HEK293 (cell line): ENCODE measurements around the gene ZDHHC13.

ENCODE experiments used
- CTCF ChIA-PET: fragments of 350-600 bp; formaldehyde crosslinking; extraction: SDS; loops from one replicate; lab custom pipeline; 2021; ENCODE audit warnings: antibody characterized with exemption; lab: Yijun Ruan, JAX
- POLR2A ChIA-PET: fragments of 300-600 bp; formaldehyde crosslinking; extraction: SDS; loops from one replicate; lab custom pipeline; 2020; ENCODE audit warnings: antibody characterized with exemption, inconsistent platforms; lab: Yijun Ruan, JAX
- H3K27ac ChIP-seq: fragments of 200-500 bp; sonication (Bioruptor generic); 2 replicates; pipeline ENCODE4 v1.5.1; 2014; ENCODE audit warnings: low read depth, low read length, control low read depth, inconsistent platforms; ENCODE audit errors: extremely low read depth
- H3K36me3 ChIP-seq, 2 experiments: fragments of 200-500 bp in 1 of 2; sonication (Bioruptor generic) in 1 of 2; 1 replicate in 1 of 2; 2 replicates in 1 of 2; pipeline ENCODE4 v1.5.1; 2014 to 2017; ENCODE audit warnings: inconsistent platforms in 2 of 2, low read length in 2 of 2; ENCODE audit not compliant: control insufficient read depth in 2 of 2, insufficient read depth in 1 of 2
- H3K4me1 ChIP-seq: fragments of 200-500 bp; sonication (Bioruptor generic); 2 replicates; pipeline ENCODE4 v1.5.1; 2014; ENCODE audit warnings: mild to moderate bottlenecking, low read length, inconsistent platforms; ENCODE audit not compliant: control insufficient read depth, insufficient read depth
- H3K4me3 ChIP-seq: 2 replicates; pipeline ENCODE4 v1.5.1; 2011; ENCODE audit warnings: low read depth, mild to moderate bottlenecking, control low read depth, low read length, moderate library complexity
- H3K9me3 ChIP-seq: fragments of 200-500 bp; sonication (Bioruptor generic); 2 replicates; pipeline ENCODE4 v1.5.1; 2014; ENCODE audit warnings: low read depth, low read length, inconsistent platforms; ENCODE audit not compliant: control insufficient read depth, insufficient read depth
- OSR2 ChIP-seq: fragments of 450-650 bp; formaldehyde crosslinking; IDR thresholded peaks from 2 replicates; pipeline ENCODE4 v1.5.1; 2016; ENCODE audit warnings: missing biosample characterization, missing genetic modification characterization
- RBAK ChIP-seq: fragments of 450-650 bp; formaldehyde crosslinking; IDR thresholded peaks from 2 replicates; pipeline ENCODE4 v1.5.1; 2016; ENCODE audit warnings: missing biosample characterization, missing genetic modification characterization
- WT1 ChIP-seq: fragments of 450-650 bp; formaldehyde crosslinking; IDR thresholded peaks from 2 replicates; pipeline ENCODE4 v1.5.1; 2016; ENCODE audit warnings: missing biosample characterization, missing genetic modification characterization
- ZBTB17 ChIP-seq: fragments of 450-650 bp; formaldehyde crosslinking; IDR thresholded peaks from 2 replicates; pipeline ENCODE4 v1.5.1; 2016; ENCODE audit warnings: missing biosample characterization, missing genetic modification characterization
- ZEB2 ChIP-seq: fragments of 450-650 bp; formaldehyde crosslinking; IDR thresholded peaks from 2 replicates; pipeline ENCODE4 v1.5.1; 2016; ENCODE audit warnings: missing biosample characterization, missing genetic modification characterization
- ZFP3 ChIP-seq: fragments of 450-650 bp; formaldehyde crosslinking; IDR thresholded peaks from 2 replicates; pipeline ENCODE4 v1.5.1; 2016; ENCODE audit warnings: low read depth, missing biosample characterization, missing genetic modification characterization
- ZNF121 ChIP-seq: fragments of 450-650 bp; formaldehyde crosslinking; IDR thresholded peaks from 2 replicates; pipeline ENCODE4 v1.5.1; 2016; ENCODE audit warnings: missing biosample characterization, missing genetic modification characterization
- ZNF292 ChIP-seq: fragments of 450-650 bp; formaldehyde crosslinking; IDR thresholded peaks from 2 replicates; pipeline ENCODE4 v1.5.1; 2016; ENCODE audit warnings: low read depth, missing biosample characterization, missing genetic modification characterization, borderline replicate concordance
- ZNF311 ChIP-seq: fragments of 450-650 bp; formaldehyde crosslinking; IDR thresholded peaks from 2 replicates; pipeline ENCODE4 v1.5.1; 2017; ENCODE audit warnings: missing biosample characterization, missing genetic modification characterization, borderline replicate concordance
- ZNF394 ChIP-seq: fragments of 450-650 bp; formaldehyde crosslinking; IDR thresholded peaks from 2 replicates; pipeline ENCODE4 v1.5.1; 2016; ENCODE audit warnings: missing biosample characterization, missing genetic modification characterization, mild to moderate bottlenecking, moderate library complexity, borderline replicate concordance
- ZNF560 ChIP-seq: fragments of 450-650 bp; formaldehyde crosslinking; IDR thresholded peaks from 2 replicates; pipeline ENCODE4 v1.5.1; 2017; ENCODE audit warnings: missing biosample characterization, missing genetic modification characterization, borderline replicate concordance
- ZNF585B ChIP-seq: fragments of 450-650 bp; formaldehyde crosslinking; IDR thresholded peaks from 2 replicates; pipeline ENCODE4 v1.5.1; 2016; ENCODE audit warnings: missing biosample characterization, missing genetic modification characterization
- ZNF600 ChIP-seq: fragments of 450-650 bp; formaldehyde crosslinking; IDR thresholded peaks from 2 replicates; pipeline ENCODE4 v1.5.1; 2016; ENCODE audit warnings: missing biosample characterization, missing genetic modification characterization
- ZNF792 ChIP-seq: fragments of 450-650 bp; formaldehyde crosslinking; IDR thresholded peaks from 2 replicates; pipeline ENCODE4 v1.5.1; 2016; ENCODE audit warnings: missing biosample characterization, missing genetic modification characterization
- TF ChIP-seq, protein P1 (sequence below): fragments of 450-650 bp; formaldehyde crosslinking; IDR thresholded peaks from 2 replicates; pipeline ENCODE4 v1.5.1; 2016; ENCODE audit warnings: missing biosample characterization, missing genetic modification characterization
- TF ChIP-seq, protein P2 (sequence below): fragments of 450-650 bp; formaldehyde crosslinking; IDR thresholded peaks from 2 replicates; pipeline ENCODE4 v1.5.1; 2016; ENCODE audit warnings: missing biosample characterization, missing genetic modification characterization

ZDHHC13 gene

DNA sequence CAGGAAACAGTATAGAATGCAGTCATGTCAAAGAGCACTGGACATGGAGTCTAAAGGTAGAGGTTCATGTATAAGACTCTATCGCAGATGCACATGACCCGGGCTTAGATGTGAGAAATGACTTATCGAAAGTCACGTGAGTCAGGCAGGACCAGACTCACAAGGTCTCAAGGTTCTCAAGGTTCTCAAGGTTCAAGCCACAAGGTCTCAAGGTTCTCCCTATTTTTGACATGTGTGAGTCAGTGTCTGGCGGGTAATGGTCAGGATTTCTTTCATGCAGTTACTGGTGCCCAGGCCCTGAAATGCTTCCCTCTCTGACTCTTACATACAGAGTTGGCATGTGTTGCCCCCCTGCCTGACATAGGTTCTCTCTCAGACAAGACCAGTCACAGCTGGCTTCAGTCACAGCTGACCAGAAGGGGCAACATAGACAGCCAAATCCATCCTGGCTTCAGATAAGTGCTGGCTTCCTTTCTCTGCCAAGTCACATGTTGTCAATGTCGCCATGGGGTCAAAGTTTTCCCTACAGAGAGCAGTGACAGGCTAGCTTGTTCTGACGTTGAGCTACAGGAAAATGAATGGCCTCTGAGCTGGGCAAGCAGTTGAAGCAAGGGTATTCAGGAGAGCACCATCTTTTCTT lies 74.7 kb downstream of the ZDHHC13 start:
- ChIA-PET CTCF (no interaction called here), POLR2A (no interaction called here)
- H3K27ac ChIP-seq: no peak overlapping the region
- H3K4me3 ChIP-seq: no peak overlapping the region
- H3K4me1 ChIP-seq: no peaks in the 10 kb centered on the region
- H3K36me3 ChIP-seq: no peaks in the 10 kb centered on the region
- TF ChIP-seq ZNF792 (tag by site-specific recombination) (no peak), ZNF560 (tag by site-specific recombination) (no peak), ZNF585B (tag by site-specific recombination) (no peak), WT1 (tag by site-specific recombination) (no peak), ZNF121 (tag by site-specific recombination) (no peak), RBAK (no peak), ZBTB17 (tag by site-specific recombination) (no peak)
- TF ChIP-seq, protein P1, sequence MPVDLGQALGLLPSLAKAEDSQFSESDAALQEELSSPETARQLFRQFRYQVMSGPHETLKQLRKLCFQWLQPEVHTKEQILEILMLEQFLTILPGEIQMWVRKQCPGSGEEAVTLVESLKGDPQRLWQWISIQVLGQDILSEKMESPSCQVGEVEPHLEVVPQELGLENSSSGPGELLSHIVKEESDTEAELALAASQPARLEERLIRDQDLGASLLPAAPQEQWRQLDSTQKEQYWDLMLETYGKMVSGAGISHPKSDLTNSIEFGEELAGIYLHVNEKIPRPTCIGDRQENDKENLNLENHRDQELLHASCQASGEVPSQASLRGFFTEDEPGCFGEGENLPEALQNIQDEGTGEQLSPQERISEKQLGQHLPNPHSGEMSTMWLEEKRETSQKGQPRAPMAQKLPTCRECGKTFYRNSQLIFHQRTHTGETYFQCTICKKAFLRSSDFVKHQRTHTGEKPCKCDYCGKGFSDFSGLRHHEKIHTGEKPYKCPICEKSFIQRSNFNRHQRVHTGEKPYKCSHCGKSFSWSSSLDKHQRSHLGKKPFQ: no peak
- TF ChIP-seq, all 188 proteins: peak for 0
- no peaks in the 10 kb centered on the region for H3K9me3 ChIP-seq

DNA sequence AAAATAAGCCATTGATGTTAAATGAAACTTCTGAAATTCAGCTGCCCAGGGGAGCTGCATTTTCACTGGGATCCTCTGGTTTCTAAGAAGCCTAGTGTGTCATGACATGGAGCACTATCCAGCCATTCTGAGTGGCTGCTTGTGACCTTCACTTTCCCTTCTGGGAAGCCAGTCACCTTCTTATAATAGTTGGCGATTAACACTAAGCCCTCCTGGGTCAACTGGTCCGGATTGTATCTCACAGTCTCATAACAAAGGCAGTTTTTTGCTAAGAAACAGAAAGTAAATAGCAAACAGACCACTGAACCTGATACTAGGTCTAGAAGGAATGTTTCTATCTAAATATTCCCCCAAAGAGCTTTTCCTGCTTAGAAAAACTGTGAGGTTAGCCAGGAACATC lies 76.9 kb downstream of the ZDHHC13 start:
- POLR2A ChIA-PET: no interaction called here
- Histone ChIP-seq H3K4me3 (no peak overlapping the region), H3K4me1 (no peaks in the 10 kb centered on the region), H3K36me3 (no peaks in the 10 kb centered on the region), H3K9me3 (no peaks in the 10 kb centered on the region), H3K27ac (no peak overlapping the region)
- TF ChIP-seq OSR2 (tag by site-specific recombination) (no peak), ZNF311 (tag by site-specific recombination) (no peak), ZEB2 (tag by site-specific recombination) (no peak), ZNF292 (tag by site-specific recombination) (no peak), ZNF600 (tag by site-specific recombination) (no peak)
- CTCF ChIA-PET: no interaction called here

- POLR2A ChIA-PET: no interaction called here
- CTCF ChIA-PET: no interaction called here
Measured at GRCh38 chr11:19194620-19195308, 77.8 kb downstream of the ZDHHC13 start.

DNA sequence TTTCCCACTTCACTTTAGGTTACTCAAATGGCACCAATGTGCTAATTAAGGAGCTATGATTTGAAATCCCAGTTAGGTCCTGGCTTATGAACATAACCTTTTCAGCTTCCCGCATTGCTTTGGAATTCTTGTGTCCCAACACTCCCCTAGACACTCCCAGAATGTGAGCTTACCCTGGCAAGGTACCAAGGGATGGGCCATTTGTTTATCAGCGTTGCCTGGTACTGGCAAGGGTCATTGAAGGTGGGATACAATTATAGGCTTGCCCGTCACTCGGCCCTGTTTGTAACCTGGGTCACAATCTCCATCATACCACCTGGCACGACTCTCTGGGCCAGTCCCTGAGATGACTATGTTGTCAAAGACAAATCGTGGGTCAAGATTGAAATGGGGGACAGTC lies 79.5 kb downstream of the ZDHHC13 start:
- Histone ChIP-seq H3K9me3 (no peaks in the 10 kb centered on the region), H3K36me3 (no peaks in the 10 kb centered on the region), H3K27ac (no peak overlapping the region), H3K4me1 (no peaks in the 10 kb centered on the region), H3K4me3 (no peak overlapping the region)
- ChIA-PET CTCF (interaction anchor here (0.9 kb wide), 2 partner anchors 64 to 184 kb away, joined by 3 read pairs; no protein-coding TSS in a partner anchor), POLR2A (no interaction called here)
- TF ChIP-seq, protein P2, sequence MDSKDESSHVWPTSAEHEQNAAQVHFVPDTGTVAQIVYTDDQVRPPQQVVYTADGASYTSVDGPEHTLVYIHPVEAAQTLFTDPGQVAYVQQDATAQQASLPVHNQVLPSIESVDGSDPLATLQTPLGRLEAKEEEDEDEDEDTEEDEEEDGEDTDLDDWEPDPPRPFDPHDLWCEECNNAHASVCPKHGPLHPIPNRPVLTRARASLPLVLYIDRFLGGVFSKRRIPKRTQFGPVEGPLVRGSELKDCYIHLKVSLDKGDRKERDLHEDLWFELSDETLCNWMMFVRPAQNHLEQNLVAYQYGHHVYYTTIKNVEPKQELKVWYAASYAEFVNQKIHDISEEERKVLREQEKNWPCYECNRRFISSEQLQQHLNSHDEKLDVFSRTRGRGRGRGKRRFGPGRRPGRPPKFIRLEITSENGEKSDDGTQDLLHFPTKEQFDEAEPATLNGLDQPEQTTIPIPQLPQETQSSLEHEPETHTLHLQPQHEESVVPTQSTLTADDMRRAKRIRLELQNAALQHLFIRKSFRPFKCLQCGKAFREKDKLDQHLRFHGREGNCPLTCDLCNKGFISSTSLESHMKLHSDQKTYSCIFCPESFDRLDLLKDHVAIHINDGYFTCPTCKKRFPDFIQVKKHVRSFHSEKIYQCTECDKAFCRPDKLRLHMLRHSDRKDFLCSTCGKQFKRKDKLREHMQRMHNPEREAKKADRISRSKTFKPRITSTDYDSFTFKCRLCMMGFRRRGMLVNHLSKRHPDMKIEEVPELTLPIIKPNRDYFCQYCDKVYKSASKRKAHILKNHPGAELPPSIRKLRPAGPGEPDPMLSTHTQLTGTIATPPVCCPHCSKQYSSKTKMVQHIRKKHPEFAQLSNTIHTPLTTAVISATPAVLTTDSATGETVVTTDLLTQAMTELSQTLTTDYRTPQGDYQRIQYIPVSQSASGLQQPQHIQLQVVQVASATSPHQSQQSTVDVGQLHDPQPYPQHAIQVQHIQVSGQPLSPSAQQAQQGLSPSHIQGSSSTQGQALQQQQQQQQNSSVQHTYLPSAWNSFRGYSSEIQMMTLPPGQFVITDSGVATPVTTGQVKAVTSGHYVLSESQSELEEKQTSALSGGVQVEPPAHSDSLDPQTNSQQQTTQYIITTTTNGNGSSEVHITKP (tag by site-specific recombination): peak; percentile 30; the same call in 1 of the 2 replicates
- no peak for TF ChIP-seq ZNF394 (tag by site-specific recombination)

More at GRCh38 chr11:19194620-19195308, 77.8 kb downstream of the ZDHHC13 start:
- no peak overlapping the region for H3K27ac ChIP-seq
- no peaks in the 10 kb centered on the region for H3K36me3 ChIP-seq
- TF ChIP-seq ZBTB17 (tag by site-specific recombination) (no peak), ZNF792 (tag by site-specific recombination) (no peak), ZFP3 (peak; percentile 66)
- no peaks in the 10 kb centered on the region for H3K9me3 ChIP-seq
- no peak overlapping the region for H3K4me3 ChIP-seq
- no peaks in the 10 kb centered on the region for H3K4me1 ChIP-seq
